ENCODE results near the gene SIK3.

SIK3 gene

DNA sequence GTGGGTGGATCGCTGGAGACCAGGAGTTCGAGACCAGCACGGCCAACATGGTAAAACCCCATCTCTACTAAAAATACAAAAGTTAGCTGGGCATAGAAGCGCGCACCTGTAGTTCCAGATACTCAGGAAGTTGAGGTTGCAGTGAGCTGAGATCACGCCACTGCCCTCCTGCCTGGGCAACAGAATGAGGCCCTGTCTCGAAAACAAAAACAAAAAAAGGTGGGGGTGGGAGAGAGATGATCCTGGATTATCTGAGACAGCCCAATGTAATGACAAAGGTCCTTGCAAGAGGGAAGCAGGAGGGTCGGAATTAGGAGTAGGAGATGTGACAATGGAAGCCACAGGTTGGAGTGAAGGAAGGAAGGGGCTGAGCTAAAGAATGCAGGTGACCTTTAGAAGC is 173.2 kb downstream of the SIK3 start:
- DNase-seq, result no peak

DNA sequence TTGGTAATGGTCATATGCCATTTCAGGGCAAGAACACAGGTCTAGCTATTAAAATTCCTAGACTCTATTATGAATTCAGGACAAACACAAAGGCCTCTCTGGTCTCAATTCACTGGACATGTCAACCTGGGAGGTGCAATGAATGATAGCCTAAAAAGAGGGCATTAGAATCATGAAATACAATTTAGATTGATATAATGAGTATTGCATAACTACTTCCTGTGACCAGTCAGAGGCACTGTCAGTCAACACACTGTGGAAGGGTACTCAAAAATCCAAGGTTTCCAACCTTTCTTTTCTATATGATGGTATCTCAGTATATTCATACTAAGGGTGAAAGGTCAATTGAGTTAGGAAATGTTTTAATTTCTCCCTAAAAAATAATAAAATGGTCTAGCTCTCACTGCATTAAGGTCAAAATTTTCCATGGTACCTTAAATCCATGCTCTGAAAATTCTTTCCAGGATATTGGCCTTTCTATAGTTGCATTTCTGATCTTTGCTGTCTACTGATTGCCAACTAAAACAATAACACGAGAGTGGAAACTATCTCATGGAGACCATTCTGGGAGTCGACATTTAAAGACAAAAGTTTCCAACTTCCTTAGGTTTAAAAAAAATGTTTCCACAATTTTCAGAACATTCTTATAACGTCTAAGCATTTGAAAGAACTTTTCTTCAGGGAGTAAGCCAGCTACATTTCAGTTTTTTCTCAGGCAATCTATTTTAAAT is 179.1 kb downstream of the SIK3 start:
- no peak for DNase-seq

GRCh38 chr11:116917632-116918031 is 180.6 kb downstream of the SIK3 start:
- no peak for DNase-seq

DNA sequence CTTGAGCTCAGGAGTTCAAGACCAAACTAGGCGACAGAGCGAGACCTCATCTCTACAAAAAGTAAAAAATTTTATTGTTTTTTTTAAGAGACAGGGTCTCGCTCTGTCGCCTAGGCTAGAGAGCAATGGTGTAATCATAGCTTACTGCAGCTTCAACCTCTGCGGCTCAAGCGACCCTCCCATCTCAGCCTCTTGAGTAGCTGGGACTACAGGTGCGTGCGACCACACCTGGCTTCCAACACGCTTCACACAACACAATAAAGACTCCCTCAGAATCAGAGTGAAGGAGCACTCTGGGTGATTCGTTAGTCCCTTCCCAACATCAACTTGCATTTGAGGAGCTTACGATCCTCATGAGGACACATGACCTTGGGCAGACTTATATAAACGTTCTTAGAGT is 181.3 kb downstream of the SIK3 start:
- DNase-seq, result no peak

DNA sequence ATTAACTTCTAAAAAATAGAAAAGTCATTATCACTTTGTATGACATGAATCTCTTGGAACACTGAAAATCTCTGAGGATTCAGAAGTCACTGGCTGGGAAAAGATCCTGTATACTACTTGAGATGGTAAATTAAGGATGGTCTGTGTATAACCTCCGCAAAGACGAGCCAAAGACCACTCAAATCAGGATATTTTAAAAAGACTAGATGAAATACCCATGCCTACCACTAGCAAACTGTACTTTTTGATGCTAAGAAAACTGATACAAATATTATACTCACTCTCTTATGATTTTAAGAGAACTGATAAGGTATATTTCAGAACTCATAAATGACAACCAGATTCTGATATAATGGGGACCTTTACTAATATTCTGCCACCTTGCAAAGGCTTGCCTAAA is 182.2 kb downstream of the SIK3 start:
- no peak for DNase-seq

- no peak for DNase-seq
Observed at GRCh38 chr11:116913000-116913399, 185.2 kb downstream of the SIK3 start.

DNA sequence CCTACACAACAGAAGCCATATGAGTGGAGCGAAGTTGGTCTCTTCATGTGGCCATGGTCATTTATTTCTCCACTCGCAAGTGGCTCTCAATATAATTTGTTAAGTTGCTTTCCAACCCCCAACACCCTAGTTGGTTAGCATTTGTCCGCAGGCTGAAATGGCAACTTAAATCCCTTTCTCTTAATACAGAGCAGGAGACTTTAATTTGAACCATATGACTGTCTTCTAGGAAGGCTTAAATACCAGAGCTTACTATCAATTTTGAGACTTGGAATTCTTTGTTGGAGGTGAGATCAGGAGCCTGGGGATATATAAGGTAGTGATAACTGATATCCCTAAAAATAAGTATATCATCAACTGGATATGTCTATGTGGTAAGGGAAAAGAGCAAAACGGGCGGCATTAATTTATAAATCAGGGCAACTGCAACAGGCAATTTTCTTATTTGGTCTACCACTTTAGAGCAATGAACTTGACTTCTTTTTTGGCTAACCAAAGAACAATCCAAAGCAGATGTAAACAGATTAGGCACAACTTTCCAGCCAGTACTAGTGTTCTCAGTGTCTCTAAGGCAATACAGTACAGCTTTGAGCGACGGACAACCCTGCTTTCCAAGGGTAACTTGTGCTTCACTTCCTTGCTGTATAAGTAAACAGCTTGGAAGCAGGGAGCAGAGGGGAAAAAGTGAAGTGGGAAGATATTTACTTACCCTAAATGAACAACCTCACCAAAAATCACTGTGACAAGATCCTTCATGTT is 186.1 kb downstream of the SIK3 start:
- DNase-seq, result no peak

DNA sequence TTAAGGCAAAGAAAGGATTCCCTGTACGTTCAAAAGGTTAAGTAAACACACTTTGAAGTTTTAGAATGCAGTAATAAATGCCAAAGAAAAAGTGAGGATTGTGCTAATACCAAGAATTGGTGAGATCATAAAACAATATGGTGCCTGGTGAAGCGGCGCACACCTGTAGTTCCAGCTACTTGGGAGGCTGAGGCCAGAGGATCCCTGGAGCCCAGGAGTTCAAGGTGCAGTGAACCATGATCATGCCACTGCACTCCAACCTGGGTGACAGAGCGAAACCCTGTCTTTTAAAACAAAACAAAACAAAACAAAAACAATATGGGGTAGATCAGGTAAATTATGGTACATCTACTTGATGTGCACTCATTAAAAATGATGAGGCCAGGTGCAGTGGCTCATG is 187.4 kb downstream of the SIK3 start:
- no peak for DNase-seq

GRCh38 chr11:116910378-116910777 is 187.8 kb downstream of the SIK3 start:
- no peak for DNase-seq

DNA sequence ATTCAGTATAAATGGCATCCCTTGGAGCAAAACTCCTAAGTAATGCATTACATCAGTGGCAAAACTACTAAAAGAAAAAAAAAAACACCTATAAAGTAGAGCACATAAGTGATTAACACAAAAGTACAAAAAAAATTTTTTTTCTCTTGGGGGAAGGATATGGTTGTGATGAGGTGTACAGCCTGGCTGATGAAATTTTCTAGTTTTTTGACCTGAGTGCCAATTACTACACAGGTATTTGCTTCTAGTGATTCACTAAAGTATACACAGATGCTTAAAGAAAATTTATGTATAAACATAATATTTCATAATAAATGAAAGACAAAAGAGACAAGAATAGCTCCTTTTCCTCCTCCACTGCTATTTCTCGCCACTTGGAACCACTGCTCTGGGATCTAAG is 189.0 kb downstream of the SIK3 start:
- DNase-seq, result no peak

DNA sequence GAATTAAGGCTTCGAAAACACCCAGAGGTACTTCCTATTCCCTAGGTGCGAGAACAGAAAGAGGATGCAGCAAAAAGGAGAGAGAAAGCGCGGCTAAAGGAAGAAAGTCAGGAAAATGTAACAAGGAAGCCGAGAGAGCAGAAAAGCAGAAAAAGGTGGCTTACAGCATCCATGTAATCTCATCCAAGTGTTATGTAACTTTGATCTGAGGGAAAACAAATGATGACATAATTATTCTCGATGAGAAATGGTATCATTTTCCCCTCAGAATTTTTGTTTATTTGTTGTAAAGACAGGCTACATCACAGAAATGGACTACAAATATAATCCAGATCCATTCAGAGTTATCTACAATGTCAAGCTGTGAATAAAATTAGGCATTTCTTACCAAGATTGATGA is 191.7 kb downstream of the SIK3 start:
- no peak for DNase-seq

DNA sequence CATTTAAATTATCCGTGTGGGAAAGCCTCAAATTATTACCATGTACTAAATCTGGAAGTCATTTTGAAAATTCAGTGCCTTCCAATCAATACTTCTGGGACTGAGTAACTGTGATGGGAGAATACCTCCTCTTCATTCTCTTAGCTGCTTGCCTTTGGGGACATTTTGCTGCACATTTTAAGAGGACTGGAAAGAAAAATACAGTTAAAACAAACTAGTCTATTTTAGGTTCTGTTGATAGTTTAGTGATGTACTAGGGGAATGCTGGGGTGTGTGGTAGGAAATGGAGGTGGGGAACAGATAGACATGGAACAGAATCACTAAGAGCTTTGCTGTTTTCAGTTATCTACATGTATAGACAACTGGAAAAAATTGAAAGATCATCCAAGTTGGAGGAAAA is 195.1 kb downstream of the SIK3 start:
- no peak for DNase-seq

DNA sequence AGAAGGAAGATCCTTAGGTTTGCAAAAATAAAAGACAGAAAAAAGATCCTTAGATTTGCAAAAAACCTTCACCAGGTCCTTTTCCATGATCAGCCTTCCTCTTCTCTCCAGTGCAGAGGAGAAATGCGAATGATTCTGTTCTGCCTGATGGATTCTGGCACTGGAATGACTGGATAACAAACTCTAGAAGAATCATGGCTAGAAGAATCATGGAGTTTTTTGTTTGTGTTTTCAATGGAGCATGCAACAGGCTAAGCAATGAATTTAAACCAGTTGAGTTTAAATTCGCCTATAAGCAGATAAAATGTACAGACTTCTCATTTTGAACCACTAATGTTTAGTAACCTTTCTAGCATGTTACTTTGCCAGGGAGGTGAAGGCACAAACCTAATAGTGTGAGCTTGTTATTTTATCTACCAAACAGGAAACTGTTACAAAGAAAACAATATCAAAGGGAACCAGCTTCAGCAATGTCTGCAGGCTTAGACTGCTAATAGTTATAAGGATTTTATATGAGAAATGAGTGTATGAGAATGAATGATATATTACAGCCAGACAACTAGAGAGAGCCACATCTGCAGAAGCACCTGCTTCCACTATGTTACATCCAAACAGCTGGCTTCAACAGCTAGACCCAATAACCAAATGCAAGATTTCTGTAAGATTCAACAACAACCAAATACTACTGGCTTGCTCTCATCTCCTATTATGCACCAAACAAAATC is 196.1 kb downstream of the SIK3 start:
- no peak for DNase-seq

GRCh38 chr11:116901211-116901610 is 197.0 kb downstream of the SIK3 start:
- no peak for DNase-seq

- no peak for DNase-seq
Observed at GRCh38 chr11:116896211-116896610, 202.0 kb downstream of the SIK3 start.

GRCh38 chr11:116895048-116895757 is 203.0 kb downstream of the SIK3 start:
- DNase-seq, result no peak

GRCh38 chr11:116893906-116894305 is 204.3 kb downstream of the SIK3 start:
- no peak for DNase-seq

- no peak for DNase-seq
Observed at GRCh38 chr11:116893437-116893836, 204.8 kb downstream of the SIK3 start.

DNA sequence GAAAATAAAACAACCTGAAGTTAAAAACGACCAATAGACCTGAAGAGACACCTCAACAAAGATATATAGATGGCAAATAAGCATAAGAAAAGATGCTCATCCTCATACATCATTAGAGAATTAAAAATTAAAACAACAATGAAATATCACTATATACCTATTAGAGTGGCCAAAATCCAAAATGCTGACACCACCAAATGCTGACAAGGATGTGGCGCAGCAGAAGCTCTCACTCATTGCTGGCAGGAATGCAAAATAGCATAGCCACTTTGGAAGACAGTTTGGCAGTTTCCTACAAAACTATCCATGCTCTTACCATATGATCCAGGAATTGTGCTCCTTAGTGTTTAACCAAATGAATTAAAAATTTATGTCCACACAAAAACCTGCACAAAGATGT is 205.9 kb downstream of the SIK3 start:
- no peak for DNase-seq

- no peak for DNase-seq
Observed at GRCh38 chr11:116891746-116892145, 206.5 kb downstream of the SIK3 start.

DNA sequence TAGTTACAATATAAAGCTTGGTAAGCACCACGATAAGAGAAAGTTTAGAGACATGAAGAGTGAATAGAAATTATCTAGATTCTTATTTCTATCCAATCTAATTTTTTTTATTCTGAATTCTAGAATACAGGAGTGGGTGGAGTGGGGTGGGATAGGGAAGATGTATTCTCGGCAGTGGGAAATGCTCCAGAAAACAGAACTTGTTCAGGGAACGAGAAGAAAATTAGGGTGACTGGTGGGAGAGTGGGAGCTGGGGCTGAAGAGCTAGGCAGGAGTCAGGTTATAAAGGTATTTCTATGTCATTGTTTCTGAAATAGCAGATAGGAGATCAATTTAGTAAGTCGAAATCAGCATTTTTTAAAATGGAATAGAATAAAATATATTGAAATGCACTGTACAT is 207.6 kb downstream of the SIK3 start:
- no peak for DNase-seq

- no peak for DNase-seq
Observed at GRCh38 chr11:116890193-116890592, 208.0 kb downstream of the SIK3 start.

GRCh38 chr11:116888884-116889549 is 209.2 kb downstream of the SIK3 start:
- DNase-seq, result no peak
